GM19455 (cell line): ENCODE data around the gene UPB1.
"Not testable (repeated sequence)": the region's sequence is repeated elsewhere in the genome, so short reads cannot be mapped to it uniquely, and the experiment has no call there.

Experiments
- ATAC-seq: cut with Tn5 transposase; IDR thresholded peaks from one replicate; pipeline ENCODE4 v1.9.1; 2021; ENCODE audit not compliant: unreplicated experiment

Gene UPB1

GRCh38 chr22:24474649-24475255 is 20.4 kb upstream of the UPB1 start:
- no peak for ATAC-seq

- ATAC-seq = no peak
Measured at GRCh38 chr22:24481641-24482040, 13.5 kb upstream of the UPB1 start.

- no peak for ATAC-seq
Measured at GRCh38 chr22:24482575-24482974, 12.6 kb upstream of the UPB1 start.

GRCh38 chr22:24482998-24483397 is 12.1 kb upstream of the UPB1 start:
- ATAC-seq = no peak

GRCh38 chr22:24483976-24484545 is 11.1 kb upstream of the UPB1 start:
- ATAC-seq = no peak

GRCh38 chr22:24485170-24485569 is 10.0 kb upstream of the UPB1 start:
- no peak for ATAC-seq

GRCh38 chr22:24485608-24486007 is 9.5 kb upstream of the UPB1 start:
- ATAC-seq = no peak

- ATAC-seq = no peak
Measured at GRCh38 chr22:24486501-24486921, 8.6 kb upstream of the UPB1 start.

GRCh38 chr22:24489011-24489410 is 6.1 kb upstream of the UPB1 start:
- ATAC-seq = no peak

GRCh38 chr22:24489434-24489833 is 5.7 kb upstream of the UPB1 start:
- not testable (repeated sequence) for ATAC-seq

- ATAC-seq = no peak
Measured at GRCh38 chr22:24492391-24492790, 2.7 kb upstream of the UPB1 start.

- ATAC-seq = no peak
Measured at GRCh38 chr22:24494167-24494527, 985 bp upstream of the UPB1 start.

GRCh38 chr22:24495365-24495675 is 188 bp downstream of the UPB1 start:
- no peak for ATAC-seq

GRCh38 chr22:24496234-24496633 is 1.1 kb downstream of the UPB1 start:
- no peak for ATAC-seq

GRCh38 chr22:24496661-24497060 is 1.5 kb downstream of the UPB1 start:
- ATAC-seq = no peak

GRCh38 chr22:24497841-24498258 is 2.7 kb downstream of the UPB1 start:
- no peak for ATAC-seq

GRCh38 chr22:24498824-24499223 is 3.7 kb downstream of the UPB1 start:
- ATAC-seq = no peak

- ATAC-seq = no peak
Measured at GRCh38 chr22:24499706-24500276, 4.7 kb downstream of the UPB1 start.

- ATAC-seq = no peak
Measured at GRCh38 chr22:24500277-24500820, 5.2 kb downstream of the UPB1 start.

GRCh38 chr22:24501301-24502005 is 6.3 kb downstream of the UPB1 start:
- no peak for ATAC-seq

- no peak for ATAC-seq
Measured at GRCh38 chr22:24502034-24502433, 6.9 kb downstream of the UPB1 start.

GRCh38 chr22:24502541-24502940 is 7.4 kb downstream of the UPB1 start:
- no peak for ATAC-seq
